KMS-11 (cell line): ENCODE data around the gene STXBP1.

ENCODE experiments used
- H2AFZ ChIP-seq: fragments of 200-600 bp; sonication (generic); 2 replicates; pipeline ENCODE4 v1.6.1; 2016; ENCODE audit warnings: antibody characterized with exemption, mixed run types, low read depth
- H3K27ac ChIP-seq: fragments of 200-600 bp; sonication (generic); 2 replicates; pipeline ENCODE4 v1.6.1; 2016; ENCODE audit warnings: mild to moderate bottlenecking, mixed run types
- H3K27me3 ChIP-seq: fragments of 200-600 bp; sonication (generic); 2 replicates; pipeline ENCODE4 v1.6.1; 2017; ENCODE audit warnings: mild to moderate bottlenecking, low read depth, mixed run types, moderate library complexity; ENCODE audit not compliant: insufficient read depth
- H3K36me3 ChIP-seq: fragments of 200-600 bp; sonication (generic); 2 replicates; pipeline ENCODE4 v1.6.1; 2017; ENCODE audit warnings: mild to moderate bottlenecking, mixed run types; ENCODE audit not compliant: insufficient read depth
- H3K4me1 ChIP-seq: fragments of 200-600 bp; sonication (generic); 2 replicates; pipeline ENCODE4 v1.6.1; 2016; ENCODE audit warnings: mild to moderate bottlenecking, low read depth, mixed run types; ENCODE audit not compliant: poor library complexity, severe bottlenecking
- H3K4me2 ChIP-seq: fragments of 200-600 bp; sonication (generic); 2 replicates; pipeline ENCODE4 v1.7.0; 2016; ENCODE audit warnings: mild to moderate bottlenecking, mixed run types
- H3K4me3 ChIP-seq: fragments of 200-600 bp; sonication (generic); IDR thresholded peaks from 2 replicates; pipeline ENCODE4 v1.6.1; 2017; ENCODE audit warnings: low read depth, low read length, mixed read lengths; ENCODE audit not compliant: insufficient read depth
- H3K79me2 ChIP-seq: fragments of 200-600 bp; sonication (generic); 2 replicates; pipeline ENCODE4 v1.6.1; 2016; ENCODE audit warnings: low read depth, mixed run types; ENCODE audit not compliant: insufficient read depth
- H3K9ac ChIP-seq: fragments of 200-600 bp; sonication (generic); 2 replicates; pipeline ENCODE4 v1.6.1; 2016; ENCODE audit warnings: mild to moderate bottlenecking, mixed run types
- H4K20me1 ChIP-seq: fragments of 200-600 bp; sonication (generic); 2 replicates; pipeline ENCODE4 v1.6.1; 2016; ENCODE audit warnings: mild to moderate bottlenecking, mixed run types; ENCODE audit not compliant: insufficient read depth
- CTCF ChIP-seq: fragments of 200-600 bp; sonication (generic); conservative IDR thresholded peaks from 2 replicates; pipeline ENCODE4 v1.6.1; 2017; ENCODE audit warnings: low read depth, mild to moderate bottlenecking, antibody characterized with exemption, low read length, moderate library complexity, mixed read lengths

STXBP1 gene

DNA sequence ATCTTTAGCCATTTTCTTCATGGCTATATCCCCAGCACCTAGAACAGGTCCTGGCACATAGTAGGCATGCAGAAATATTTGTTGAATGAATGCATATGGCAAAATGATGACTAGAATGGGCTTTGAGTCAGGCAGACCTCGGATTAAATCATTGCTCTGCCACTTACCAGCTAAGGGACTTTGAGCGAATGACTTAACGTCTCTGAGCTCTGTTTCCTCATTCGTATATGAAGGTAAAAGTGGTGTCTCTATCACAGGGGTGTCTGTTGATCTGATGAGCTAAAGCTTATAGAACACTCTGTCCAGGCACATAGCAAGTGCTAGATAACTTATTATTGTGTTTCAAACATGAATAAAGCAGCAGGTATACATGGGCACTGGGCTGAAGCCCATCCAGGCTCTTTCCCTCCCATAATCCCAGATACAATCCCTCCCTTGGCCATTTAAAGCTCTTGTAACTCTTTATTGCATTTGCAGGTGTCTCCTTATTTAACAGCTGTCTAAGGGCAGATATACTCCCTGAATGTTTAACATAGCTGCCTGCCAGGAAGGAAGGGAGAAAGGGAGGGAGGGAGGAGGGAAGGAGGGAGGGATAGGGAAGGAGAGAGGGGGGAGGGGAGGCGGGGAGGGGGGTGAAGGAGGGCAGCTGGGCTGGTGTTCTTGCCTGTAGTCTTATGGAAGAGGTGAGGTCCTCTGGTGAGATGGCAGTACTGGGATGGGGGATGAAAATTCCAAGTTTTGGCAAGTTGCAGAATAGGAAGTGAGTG, 23.2 kb upstream of the STXBP1 start:
- H2AFZ ChIP-seq, result no peak overlapping the region
- no peaks in the 10 kb centered on the region for H3K79me2 ChIP-seq
- no peak overlapping the region for H3K4me2 ChIP-seq
- no peak overlapping the region for H3K4me3 ChIP-seq
- no peaks in the 10 kb centered on the region for H3K36me3 ChIP-seq
- no peaks in the 10 kb centered on the region for H4K20me1 ChIP-seq
- no peak overlapping the region for H3K9ac ChIP-seq
- TF ChIP-seq CTCF, result no peak
- no peaks in the 10 kb centered on the region for H3K27me3 ChIP-seq
- peaks cover 4% of the 10 kb centered on the region for H3K4me1 ChIP-seq
- H3K27ac ChIP-seq, result no peak overlapping the region

DNA sequence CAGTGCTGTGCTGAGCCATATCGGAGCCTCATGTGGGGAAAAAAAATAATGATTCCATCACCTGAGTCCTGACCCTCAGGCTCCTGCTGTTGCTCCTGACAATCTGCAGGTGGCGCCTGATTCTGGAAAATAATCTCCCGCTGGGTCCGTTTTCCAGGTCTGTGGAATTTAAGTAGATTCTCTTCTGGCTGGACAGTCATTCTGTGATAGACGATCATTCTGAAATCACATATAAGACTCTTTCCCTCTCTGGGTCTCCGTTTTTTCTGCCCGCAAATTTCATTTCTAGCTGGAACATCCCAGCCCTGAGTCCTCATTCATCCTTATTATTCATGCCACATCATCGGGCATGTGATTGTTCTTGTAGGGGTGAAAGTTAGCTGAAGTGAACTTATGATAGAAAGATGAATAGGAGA, 22.1 kb upstream of the STXBP1 start:
- Histone ChIP-seq H2AFZ (no peak overlapping the region), H3K79me2 (no peaks in the 10 kb centered on the region), H3K36me3 (no peaks in the 10 kb centered on the region), H4K20me1 (no peaks in the 10 kb centered on the region), H3K4me1 (peaks cover 4% of the 10 kb centered on the region), H3K9ac (no peak overlapping the region), H3K4me3 (no peak overlapping the region), H3K4me2 (no peak overlapping the region; the same call in 1 of the 2 replicates), H3K27me3 (no peaks in the 10 kb centered on the region), H3K27ac (no peak overlapping the region)
- TF ChIP-seq CTCF, result peak; percentile 86

DNA sequence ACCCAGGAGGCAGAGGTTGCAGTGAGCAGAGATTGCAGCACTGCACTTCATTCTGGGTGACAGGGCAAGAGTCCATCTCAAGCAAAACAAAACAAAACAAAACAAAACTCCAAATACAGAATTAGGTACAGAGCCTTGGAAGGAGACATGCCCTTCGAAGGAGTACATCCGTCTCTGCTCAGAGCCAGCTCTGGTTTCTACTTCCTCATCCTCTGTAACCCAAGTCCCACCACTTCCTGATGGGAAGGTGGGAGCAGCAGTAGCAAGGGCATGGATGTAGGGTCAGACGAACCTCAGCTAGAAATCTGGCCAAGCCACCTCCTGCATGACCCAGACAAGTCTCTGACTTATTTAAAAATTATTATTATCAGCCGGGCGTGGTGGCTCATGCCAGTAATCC, 16.5 kb upstream of the STXBP1 start:
- no peaks in the 10 kb centered on the region for H3K4me1 ChIP-seq
- H2AFZ ChIP-seq, result no peak overlapping the region
- TF ChIP-seq CTCF, result no peak
- no peak overlapping the region for H3K9ac ChIP-seq
- no peaks in the 10 kb centered on the region for H4K20me1 ChIP-seq
- no peaks in the 10 kb centered on the region for H3K36me3 ChIP-seq
- no peaks in the 10 kb centered on the region for H3K79me2 ChIP-seq
- H3K4me2 ChIP-seq, result no peak overlapping the region
- no peak overlapping the region for H3K4me3 ChIP-seq
- no peak overlapping the region for H3K27ac ChIP-seq
- H3K27me3 ChIP-seq, result no peaks in the 10 kb centered on the region

DNA sequence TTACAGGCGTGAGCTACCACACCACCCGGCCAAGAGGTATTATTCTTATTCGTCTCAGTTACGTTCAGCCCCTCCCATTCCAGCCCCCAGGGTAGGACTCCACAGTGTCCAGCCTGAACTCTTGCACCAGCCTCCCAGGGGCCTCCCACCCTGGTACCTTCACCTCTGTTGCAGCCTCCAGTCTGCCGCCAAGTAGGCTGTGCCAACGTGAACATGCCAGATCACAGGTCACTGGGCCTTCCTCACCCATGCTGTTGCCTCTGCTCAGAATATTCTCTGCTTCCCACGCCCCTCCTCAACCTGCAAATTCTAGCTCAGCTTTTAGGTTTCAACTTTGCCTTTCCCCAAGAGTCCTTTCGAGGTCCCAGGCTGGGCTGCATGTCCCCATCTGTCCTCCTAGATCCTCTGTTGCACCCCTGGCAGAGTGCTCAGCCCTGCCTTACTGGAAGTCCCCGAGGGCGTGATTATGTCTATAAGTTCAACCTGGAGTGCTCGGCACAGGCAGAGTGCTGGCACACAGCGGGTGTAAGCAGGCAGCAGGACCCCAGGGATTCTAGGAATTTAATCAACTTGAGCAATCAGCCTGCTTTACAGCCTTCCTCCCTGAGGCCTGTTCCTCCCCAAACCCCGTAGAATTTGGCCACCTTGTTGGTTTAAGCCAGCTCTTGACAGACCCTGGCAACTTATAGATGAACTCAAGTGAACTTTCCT, 13.1 kb upstream of the STXBP1 start:
- Histone ChIP-seq H3K27me3 (no peaks in the 10 kb centered on the region), H3K27ac (no peak overlapping the region), H3K4me3 (no peak overlapping the region), H3K79me2 (no peaks in the 10 kb centered on the region), H3K9ac (no peak overlapping the region), H2AFZ (no peak overlapping the region), H3K4me1 (no peaks in the 10 kb centered on the region), H3K4me2 (no peak overlapping the region), H4K20me1 (no peaks in the 10 kb centered on the region), H3K36me3 (no peaks in the 10 kb centered on the region)
- no peak for TF ChIP-seq CTCF
